KMS-11 (cell line): ENCODE results near the gene PRDM15.

Experiments used
- H2AFZ ChIP-seq: fragments of 200-600 bp; sonication (generic); 2 replicates; pipeline ENCODE4 v1.6.1; 2016; ENCODE audit warnings: antibody characterized with exemption, mixed run types, low read depth
- H3K27ac ChIP-seq: fragments of 200-600 bp; sonication (generic); 2 replicates; pipeline ENCODE4 v1.6.1; 2016; ENCODE audit warnings: mild to moderate bottlenecking, mixed run types
- H3K27me3 ChIP-seq: fragments of 200-600 bp; sonication (generic); 2 replicates; pipeline ENCODE4 v1.6.1; 2017; ENCODE audit warnings: mild to moderate bottlenecking, low read depth, mixed run types, moderate library complexity; ENCODE audit not compliant: insufficient read depth
- H3K36me3 ChIP-seq: fragments of 200-600 bp; sonication (generic); 2 replicates; pipeline ENCODE4 v1.6.1; 2017; ENCODE audit warnings: mild to moderate bottlenecking, mixed run types; ENCODE audit not compliant: insufficient read depth
- H3K4me1 ChIP-seq: fragments of 200-600 bp; sonication (generic); 2 replicates; pipeline ENCODE4 v1.6.1; 2016; ENCODE audit warnings: mild to moderate bottlenecking, low read depth, mixed run types; ENCODE audit not compliant: poor library complexity, severe bottlenecking
- H3K4me2 ChIP-seq: fragments of 200-600 bp; sonication (generic); 2 replicates; pipeline ENCODE4 v1.7.0; 2016; ENCODE audit warnings: mild to moderate bottlenecking, mixed run types
- H3K4me3 ChIP-seq: fragments of 200-600 bp; sonication (generic); IDR thresholded peaks from 2 replicates; pipeline ENCODE4 v1.6.1; 2017; ENCODE audit warnings: low read depth, low read length, mixed read lengths; ENCODE audit not compliant: insufficient read depth
- H3K79me2 ChIP-seq: fragments of 200-600 bp; sonication (generic); 2 replicates; pipeline ENCODE4 v1.6.1; 2016; ENCODE audit warnings: low read depth, mixed run types; ENCODE audit not compliant: insufficient read depth
- H3K9ac ChIP-seq: fragments of 200-600 bp; sonication (generic); 2 replicates; pipeline ENCODE4 v1.6.1; 2016; ENCODE audit warnings: mild to moderate bottlenecking, mixed run types
- H4K20me1 ChIP-seq: fragments of 200-600 bp; sonication (generic); 2 replicates; pipeline ENCODE4 v1.6.1; 2016; ENCODE audit warnings: mild to moderate bottlenecking, mixed run types; ENCODE audit not compliant: insufficient read depth
- TF ChIP-seq, protein P1 (sequence below): fragments of 200-600 bp; sonication (generic); conservative IDR thresholded peaks from 2 replicates; pipeline ENCODE4 v1.6.1; 2017; ENCODE audit warnings: low read depth, mild to moderate bottlenecking, antibody characterized with exemption, low read length, moderate library complexity, mixed read lengths

PRDM15 gene

DNA sequence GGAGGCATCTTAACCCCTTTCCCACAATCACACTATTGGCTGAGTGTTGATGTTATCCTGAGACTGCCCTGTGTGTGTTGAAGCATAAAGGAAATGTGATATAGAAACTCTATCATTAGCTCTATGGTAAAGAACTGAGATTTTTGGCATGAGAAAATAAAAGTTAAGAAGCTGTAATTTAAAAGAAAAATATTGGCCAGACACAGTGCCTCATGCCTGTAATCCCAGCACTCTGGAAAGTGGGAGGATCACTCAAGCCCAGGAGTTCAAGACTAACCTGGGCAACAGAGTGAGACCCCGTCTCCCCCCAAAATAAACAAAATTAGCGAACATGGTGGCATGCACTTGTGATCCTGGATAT, 98.1 kb downstream of the PRDM15 start:
- no peaks in the 10 kb centered on the region for H3K36me3 ChIP-seq
- H2AFZ ChIP-seq: no peak overlapping the region
- H3K79me2 ChIP-seq: no peaks in the 10 kb centered on the region
- H3K27ac ChIP-seq: no peak overlapping the region
- no peaks in the 10 kb centered on the region for H4K20me1 ChIP-seq
- H3K4me2 ChIP-seq: no peak overlapping the region
- no peaks in the 10 kb centered on the region for H3K27me3 ChIP-seq
- H3K4me1 ChIP-seq: no peaks in the 10 kb centered on the region
- no peak overlapping the region for H3K4me3 ChIP-seq
- H3K9ac ChIP-seq: no peak overlapping the region
- TF ChIP-seq, protein P1, sequence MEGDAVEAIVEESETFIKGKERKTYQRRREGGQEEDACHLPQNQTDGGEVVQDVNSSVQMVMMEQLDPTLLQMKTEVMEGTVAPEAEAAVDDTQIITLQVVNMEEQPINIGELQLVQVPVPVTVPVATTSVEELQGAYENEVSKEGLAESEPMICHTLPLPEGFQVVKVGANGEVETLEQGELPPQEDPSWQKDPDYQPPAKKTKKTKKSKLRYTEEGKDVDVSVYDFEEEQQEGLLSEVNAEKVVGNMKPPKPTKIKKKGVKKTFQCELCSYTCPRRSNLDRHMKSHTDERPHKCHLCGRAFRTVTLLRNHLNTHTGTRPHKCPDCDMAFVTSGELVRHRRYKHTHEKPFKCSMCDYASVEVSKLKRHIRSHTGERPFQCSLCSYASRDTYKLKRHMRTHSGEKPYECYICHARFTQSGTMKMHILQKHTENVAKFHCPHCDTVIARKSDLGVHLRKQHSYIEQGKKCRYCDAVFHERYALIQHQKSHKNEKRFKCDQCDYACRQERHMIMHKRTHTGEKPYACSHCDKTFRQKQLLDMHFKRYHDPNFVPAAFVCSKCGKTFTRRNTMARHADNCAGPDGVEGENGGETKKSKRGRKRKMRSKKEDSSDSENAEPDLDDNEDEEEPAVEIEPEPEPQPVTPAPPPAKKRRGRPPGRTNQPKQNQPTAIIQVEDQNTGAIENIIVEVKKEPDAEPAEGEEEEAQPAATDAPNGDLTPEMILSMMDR: no peak

DNA sequence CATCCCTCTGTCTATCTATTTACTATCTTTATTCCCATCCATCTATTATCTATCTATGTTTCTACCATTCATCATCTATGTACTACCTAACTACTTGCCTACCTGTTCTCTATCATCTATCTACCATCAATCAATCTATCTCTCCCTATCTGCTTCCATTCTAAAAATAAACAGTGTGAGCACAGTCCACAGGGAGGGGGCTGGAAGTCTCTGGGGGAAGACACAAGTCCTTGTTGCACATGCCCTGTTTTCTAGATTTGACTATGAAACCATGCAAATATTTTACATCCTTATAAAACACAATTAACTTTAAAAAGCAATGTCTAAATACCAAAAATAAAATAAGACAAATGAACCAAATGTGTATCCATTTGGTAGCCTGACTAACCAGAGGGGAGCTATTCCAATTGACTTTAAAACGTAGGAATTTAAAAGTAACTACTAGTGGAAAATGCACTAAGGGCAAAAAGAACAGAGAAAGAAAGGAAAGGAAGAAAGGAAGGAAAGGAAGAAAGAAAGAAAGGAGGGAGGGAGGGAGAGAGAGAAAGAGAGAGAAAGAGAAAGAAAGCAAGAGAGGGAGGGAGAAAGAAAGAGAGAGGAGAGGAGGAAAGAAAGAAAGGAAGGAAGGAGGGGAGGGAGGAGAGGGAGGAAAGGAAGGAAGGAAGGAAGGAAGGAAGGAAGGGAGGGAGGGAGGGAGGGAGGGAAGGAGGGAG, 98.7 kb downstream of the PRDM15 start:
- Histone ChIP-seq H3K9ac (no peak overlapping the region), H3K4me3 (no peak overlapping the region), H4K20me1 (no peaks in the 10 kb centered on the region), H3K4me1 (no peaks in the 10 kb centered on the region), H3K79me2 (no peaks in the 10 kb centered on the region), H2AFZ (no peak overlapping the region), H3K4me2 (no peak overlapping the region), H3K27ac (no peak overlapping the region), H3K36me3 (no peaks in the 10 kb centered on the region), H3K27me3 (no peaks in the 10 kb centered on the region)
- TF ChIP-seq, protein P1: no peak

DNA sequence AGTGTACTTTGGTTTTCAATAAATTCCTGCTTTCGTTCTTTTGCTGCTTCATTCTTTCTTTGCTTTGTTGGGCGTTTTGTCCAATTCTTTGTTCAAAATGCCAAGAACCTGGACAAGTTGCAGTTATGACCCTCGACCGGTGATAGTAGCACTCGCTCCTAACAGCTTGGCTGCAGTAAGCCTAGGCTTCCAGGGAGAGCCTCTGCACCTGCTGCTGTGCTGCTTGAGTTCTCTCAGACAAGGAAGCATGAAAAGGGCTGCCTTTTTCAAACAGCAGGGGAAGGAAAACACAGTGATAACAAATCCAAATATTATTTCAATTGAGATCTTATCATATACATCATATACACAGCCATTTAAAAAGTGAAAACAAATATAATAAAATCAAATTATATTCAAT, 99.5 kb downstream of the PRDM15 start:
- no peak overlapping the region for H2AFZ ChIP-seq
- H3K27me3 ChIP-seq: no peaks in the 10 kb centered on the region
- no peaks in the 10 kb centered on the region for H4K20me1 ChIP-seq
- no peak overlapping the region for H3K4me2 ChIP-seq
- no peak overlapping the region for H3K4me3 ChIP-seq
- no peaks in the 10 kb centered on the region for H3K79me2 ChIP-seq
- H3K4me1 ChIP-seq: no peaks in the 10 kb centered on the region
- TF ChIP-seq, protein P1: no peak
- H3K36me3 ChIP-seq: no peaks in the 10 kb centered on the region
- H3K27ac ChIP-seq: no peak overlapping the region
- H3K9ac ChIP-seq: no peak overlapping the region

DNA sequence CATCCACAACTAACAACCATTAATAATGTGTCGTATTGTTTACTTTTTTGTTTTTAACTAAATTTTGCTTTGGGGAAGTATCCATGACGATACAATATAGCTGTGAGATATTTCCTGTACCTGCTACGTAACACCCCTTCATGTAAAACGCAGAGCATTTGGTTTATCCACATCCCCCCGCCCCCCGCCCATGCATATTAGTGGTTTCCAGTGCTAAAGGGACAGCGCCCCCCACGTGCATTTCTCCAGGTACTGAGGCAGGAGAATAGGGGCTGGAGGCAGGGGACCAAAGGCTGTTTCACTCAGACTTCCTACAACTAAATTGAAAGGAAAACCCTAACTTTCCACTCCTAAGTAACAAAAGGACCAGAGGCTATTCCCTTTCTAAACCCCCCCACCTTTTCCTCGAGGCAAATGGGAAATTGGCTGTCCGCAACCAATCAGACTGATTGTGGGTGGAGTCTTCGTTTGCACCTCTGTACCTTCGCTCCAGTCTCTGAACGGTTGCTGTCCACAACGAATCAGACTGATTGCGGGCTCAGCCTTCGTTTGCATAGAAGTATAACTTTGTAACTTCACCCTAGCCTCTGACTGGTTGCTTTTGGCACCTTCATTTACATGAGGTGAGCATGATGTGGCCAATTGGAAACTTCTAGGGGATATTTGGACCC, 100.1 kb downstream of the PRDM15 start:
- H3K4me1 ChIP-seq: no peaks in the 10 kb centered on the region
- TF ChIP-seq, protein P1: no peak
- no peak overlapping the region for H3K27ac ChIP-seq
- H3K79me2 ChIP-seq: no peaks in the 10 kb centered on the region
- H3K9ac ChIP-seq: no peak overlapping the region
- no peaks in the 10 kb centered on the region for H3K36me3 ChIP-seq
- 0 out of 2 replicates have a peak, but pooled peaks cover under 1% of the 10 kb centered on the region for H3K27me3 ChIP-seq
- no peak overlapping the region for H3K4me3 ChIP-seq
- H3K4me2 ChIP-seq: no peak overlapping the region
- no peak overlapping the region for H2AFZ ChIP-seq
- H4K20me1 ChIP-seq: no peaks in the 10 kb centered on the region
